OCI-LY3 (cell line): ENCODE results near the gene DZIP1L.

Experiments used
- H2AFZ ChIP-seq: fragments of 200-600, 300-600 bp; shearing (Covaris generic); 2 replicates; pipeline ENCODE4 v1.6.0; 2014; ENCODE audit warnings: antibody characterized with exemption, low read depth, low read length
- H3K27ac ChIP-seq: fragments of 200-600, 300-600 bp; sonication (generic); 2 replicates; pipeline ENCODE4 v1.5.1; 2014; ENCODE audit warnings: mild to moderate bottlenecking, low read length, moderate library complexity, mixed read lengths
- H3K27me3 ChIP-seq: fragments of 200-600, 300-600 bp; sonication (generic); 2 replicates; pipeline ENCODE4 v1.6.1; 2014; ENCODE audit warnings: low read depth, low read length, mixed read lengths
- H3K36me3 ChIP-seq: fragments of 200-600, 300-600 bp; sonication (generic); replicated peaks from 2 replicates; pipeline ENCODE3; 2014; ENCODE audit warnings: low read depth, low read length, mixed read lengths
- H3K4me1 ChIP-seq: fragments of 300-600, 200-600 bp; sonication (generic); 2 replicates; pipeline ENCODE4 v1.6.1; 2014; ENCODE audit warnings: low read length, mixed read lengths
- H3K4me2 ChIP-seq: fragments of 200-600, 300-600 bp; sonication (generic); 2 replicates; pipeline ENCODE4 v1.6.1; 2014; ENCODE audit warnings: low read length, mixed read lengths
- H3K4me3 ChIP-seq: fragments of 300-600, 200-600 bp; sonication (generic); 2 replicates; pipeline ENCODE4 v1.5.1; 2014; ENCODE audit warnings: antibody characterized with exemption, mild to moderate bottlenecking, low read length, moderate library complexity
- H3K79me2 ChIP-seq: fragments of 300-600, 200-600 bp; shearing (Covaris generic); 2 replicates; pipeline ENCODE4 v1.6.1; 2014; ENCODE audit warnings: mild to moderate bottlenecking, low read length, mixed read lengths
- H3K9ac ChIP-seq: fragments of 300-600, 200-600 bp; shearing (Covaris generic); 2 replicates; pipeline ENCODE4 v1.6.0; 2014; ENCODE audit warnings: mild to moderate bottlenecking, low read length, moderate library complexity
- H3K9me3 ChIP-seq: fragments of 200-600, 300-600 bp; shearing (Covaris generic); 2 replicates; pipeline ENCODE4 v1.6.1; 2014; ENCODE audit warnings: low read length, mixed read lengths; ENCODE audit not compliant: insufficient read depth
- H4K20me1 ChIP-seq: fragments of 200-600, 300-600 bp; sonication (generic); 2 replicates; pipeline ENCODE4 v1.6.1; 2016; ENCODE audit warnings: low read length, mixed read lengths; ENCODE audit not compliant: insufficient read depth
- EZH2phosphoT487 ChIP-seq: fragments of 200-600 bp; shearing (Covaris generic); IDR thresholded peaks from 2 replicates; pipeline ENCODE4 v1.6.1; 2018; ENCODE audit warnings: antibody characterized with exemption, mixed run types, low read depth
- TF ChIP-seq, protein P1 (sequence below): fragments of 200-600, 300-600 bp; sonication (generic); IDR thresholded peaks from 2 replicates; pipeline ENCODE4 v1.5.1; 2014; ENCODE audit warnings: antibody characterized with exemption, low read length, low read depth

The DZIP1L gene

DNA sequence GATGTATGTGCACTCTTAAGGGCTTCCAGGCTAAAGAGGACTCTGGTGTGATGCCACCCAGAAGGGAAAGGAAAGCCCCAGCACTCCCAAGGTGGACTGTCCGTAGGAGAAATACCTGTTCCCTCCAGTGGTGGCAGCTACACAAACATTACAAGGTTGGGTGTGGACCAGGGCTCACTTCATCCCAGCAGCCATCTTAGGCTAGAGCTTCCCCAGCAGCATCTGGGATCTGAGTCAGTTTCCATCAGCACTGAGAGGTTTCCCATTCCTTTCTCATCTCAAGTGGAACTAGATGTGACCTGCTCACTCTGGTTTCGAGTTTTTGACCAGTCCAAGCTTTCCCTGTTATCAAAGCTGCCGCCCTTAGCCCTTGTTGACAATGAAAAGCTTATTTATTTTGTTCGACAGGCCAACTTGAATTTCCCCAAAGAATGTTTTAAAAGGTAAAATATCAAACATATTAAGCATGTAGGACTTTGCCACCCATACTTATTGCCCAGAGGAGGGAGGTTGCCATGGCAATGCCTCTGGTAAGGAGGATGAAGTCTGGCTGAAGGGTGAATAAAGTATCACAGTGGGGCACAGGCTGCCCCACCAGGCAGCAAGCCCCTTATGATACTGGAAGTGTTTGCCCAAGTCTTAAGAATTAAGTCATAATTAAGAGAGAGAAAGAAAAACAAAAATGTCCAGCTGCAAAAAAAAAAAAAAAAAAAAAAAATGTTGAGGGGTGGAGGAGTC, 76.5 kb downstream of the DZIP1L start:
- Histone ChIP-seq H3K27me3 (peaks cover 24% of the 10 kb centered on the region), H3K9me3 (no peaks in the 10 kb centered on the region), H3K79me2 (no peaks in the 10 kb centered on the region), H3K9ac (no peak overlapping the region), H3K4me1 (peaks cover 19% of the 10 kb centered on the region), H3K4me3 (no peak overlapping the region), H3K27ac (no peak overlapping the region), H2AFZ (no peak overlapping the region), H4K20me1 (no peaks in the 10 kb centered on the region), H3K4me2 (no peak overlapping the region), H3K36me3 (no peaks in the 10 kb centered on the region)
- TF ChIP-seq, protein P1, sequence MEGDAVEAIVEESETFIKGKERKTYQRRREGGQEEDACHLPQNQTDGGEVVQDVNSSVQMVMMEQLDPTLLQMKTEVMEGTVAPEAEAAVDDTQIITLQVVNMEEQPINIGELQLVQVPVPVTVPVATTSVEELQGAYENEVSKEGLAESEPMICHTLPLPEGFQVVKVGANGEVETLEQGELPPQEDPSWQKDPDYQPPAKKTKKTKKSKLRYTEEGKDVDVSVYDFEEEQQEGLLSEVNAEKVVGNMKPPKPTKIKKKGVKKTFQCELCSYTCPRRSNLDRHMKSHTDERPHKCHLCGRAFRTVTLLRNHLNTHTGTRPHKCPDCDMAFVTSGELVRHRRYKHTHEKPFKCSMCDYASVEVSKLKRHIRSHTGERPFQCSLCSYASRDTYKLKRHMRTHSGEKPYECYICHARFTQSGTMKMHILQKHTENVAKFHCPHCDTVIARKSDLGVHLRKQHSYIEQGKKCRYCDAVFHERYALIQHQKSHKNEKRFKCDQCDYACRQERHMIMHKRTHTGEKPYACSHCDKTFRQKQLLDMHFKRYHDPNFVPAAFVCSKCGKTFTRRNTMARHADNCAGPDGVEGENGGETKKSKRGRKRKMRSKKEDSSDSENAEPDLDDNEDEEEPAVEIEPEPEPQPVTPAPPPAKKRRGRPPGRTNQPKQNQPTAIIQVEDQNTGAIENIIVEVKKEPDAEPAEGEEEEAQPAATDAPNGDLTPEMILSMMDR: no peak
- no peak for TF ChIP-seq EZH2phosphoT487

DNA sequence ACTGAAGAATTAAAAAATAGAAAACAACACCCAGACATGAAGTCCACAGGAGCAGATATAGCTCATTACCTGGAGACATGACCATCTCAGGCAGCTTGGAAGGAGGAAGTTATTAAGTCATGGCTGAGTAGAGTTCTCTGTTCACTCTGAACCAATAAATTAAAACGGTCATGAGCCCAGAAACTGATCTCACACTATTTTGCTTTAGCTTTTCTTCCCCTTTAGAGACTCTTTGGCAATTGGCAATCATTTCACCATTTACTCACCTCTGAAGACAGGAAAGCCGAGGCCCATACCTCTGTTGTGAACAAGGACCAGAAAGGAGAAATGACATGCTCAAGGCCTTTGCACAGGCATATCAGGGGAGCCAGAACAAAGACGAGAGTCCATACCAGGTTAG, 78.8 kb downstream of the DZIP1L start:
- no peak overlapping the region for H3K27ac ChIP-seq
- TF ChIP-seq, protein P1: no peak
- no peak for TF ChIP-seq EZH2phosphoT487

DNA sequence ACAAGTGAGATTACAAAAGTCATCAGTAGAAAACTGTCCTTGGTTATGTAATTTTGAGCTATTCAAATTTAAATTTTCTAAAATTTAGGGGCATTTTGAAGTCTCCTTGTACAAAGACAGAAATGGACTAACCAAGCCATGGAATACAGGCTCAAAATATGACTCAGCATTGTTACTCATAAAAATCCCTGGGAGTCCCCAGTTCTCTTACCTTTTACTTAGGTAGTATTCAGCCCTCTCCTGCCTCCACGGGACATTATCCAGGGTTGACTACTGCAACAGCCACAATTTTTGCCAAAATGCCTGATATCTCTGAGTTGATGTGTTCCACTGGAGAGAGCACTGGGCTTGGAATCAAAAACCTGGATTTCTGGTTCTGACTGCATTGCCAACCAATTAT, 80.5 kb downstream of the DZIP1L start:
- Histone ChIP-seq H2AFZ (no peak overlapping the region), H3K9me3 (no peaks in the 10 kb centered on the region), H3K4me1 (peaks cover 19% of the 10 kb centered on the region), H3K79me2 (no peaks in the 10 kb centered on the region), H3K27ac (no peak overlapping the region), H4K20me1 (no peaks in the 10 kb centered on the region), H3K4me3 (no peak overlapping the region), H3K36me3 (no peaks in the 10 kb centered on the region), H3K4me2 (no peak overlapping the region), H3K27me3 (peaks cover 12% of the 10 kb centered on the region), H3K9ac (no peak overlapping the region)
- TF ChIP-seq, protein P1: no peak

More for the DNA sequence above, 78.8 kb downstream of the DZIP1L start:
- Histone ChIP-seq H4K20me1 (no peaks in the 10 kb centered on the region), H2AFZ (0 out of 2 replicates have a peak overlapping the region, but pooled peaks have one; percentile 52), H3K36me3 (no peaks in the 10 kb centered on the region), H3K4me3 (no peak overlapping the region), H3K79me2 (no peaks in the 10 kb centered on the region), H3K9me3 (no peaks in the 10 kb centered on the region), H3K4me2 (peak overlapping the region; percentile 33; the same call in 1 of the 2 replicates), H3K4me1 (peaks cover 19% of the 10 kb centered on the region), H3K9ac (no peak overlapping the region), H3K27me3 (peaks cover 12% of the 10 kb centered on the region; the same call in 1 of the 2 replicates)

DNA sequence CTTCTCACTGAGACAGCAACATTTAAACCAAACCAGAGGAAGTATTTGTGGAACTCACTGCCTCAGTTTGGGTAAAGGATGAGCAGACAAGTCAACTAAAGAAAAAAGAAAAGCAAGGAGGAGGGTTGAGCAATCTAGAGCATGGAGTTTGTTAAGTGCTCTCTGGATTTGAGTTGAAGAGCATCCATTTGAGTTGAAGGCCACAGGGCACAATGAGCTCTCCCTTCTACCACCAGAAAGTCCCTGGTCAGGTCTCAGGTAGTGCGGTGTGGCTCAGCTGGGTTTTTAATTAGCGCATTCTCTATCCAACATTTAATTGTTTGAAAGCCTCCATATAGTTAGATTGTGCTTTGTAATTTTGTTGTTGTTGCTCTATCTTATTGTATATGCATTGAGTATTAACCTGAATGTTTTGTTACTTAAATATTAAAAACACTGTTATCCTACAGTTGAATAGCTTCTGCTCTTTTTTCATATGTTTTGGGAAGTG, 82.2 kb downstream of the DZIP1L start:
- Histone ChIP-seq H3K79me2 (no peaks in the 10 kb centered on the region), H3K27me3 (peaks cover 13% of the 10 kb centered on the region; the same call in 1 of the 2 replicates), H3K27ac (no peak overlapping the region), H3K36me3 (no peaks in the 10 kb centered on the region), H3K9ac (no peak overlapping the region), H2AFZ (no peak overlapping the region), H4K20me1 (no peaks in the 10 kb centered on the region), H3K9me3 (no peaks in the 10 kb centered on the region), H3K4me3 (no peak overlapping the region), H3K4me2 (no peak overlapping the region), H3K4me1 (peaks cover 19% of the 10 kb centered on the region)
- TF ChIP-seq, protein P1: no peak
- TF ChIP-seq EZH2phosphoT487: no peak
